HG03558 (cell line): Measurements from ENCODE around the gene H2BK1.

Experiments
- ATAC-seq: cut with Tn5 transposase; IDR thresholded peaks from one replicate; pipeline ENCODE4 v1.9.1; 2021; ENCODE audit warnings: moderate number of reproducible peaks; ENCODE audit not compliant: unreplicated experiment; ENCODE audit errors: extremely low read depth

The H2BK1 gene

GRCh38 chr7:151167197-151167961 is 42.9 kb downstream of the H2BK1 start, which contains the start of gene GBX1:
TSS of gene GBX1 (minus strand) at chr7:151167694. CDS start at chr7:151167548, 146 bp downstream.
- no peak for ATAC-seq

GRCh38 chr7:151166629-151167196 is 43.6 kb downstream of the H2BK1 start:
- ATAC-seq: no peak

- no peak for ATAC-seq
These were observed 48.5 kb downstream of the H2BK1 start for GRCh38 chr7:151161757-151162156.
